G401 (cell line): ENCODE measurements around the gene DHRS11. TPM values are rescaled to one million over a fixed set of nuclear protein-coding genes. Genes with fewer than 3 reads are reported as not detected.

ENCODE experiments used
- DNase-seq: peaks from one replicate; pipeline ENCODE4 v3.0.0-alpha.2; 2015; ENCODE audit warnings: low spot score
- in situ Hi-C: cut with HindIII; loops from 2 replicates; pipeline ENCODE4 v1.10.0; 2016; ENCODE audit warnings: low sequenced_read_pairs, mixed read lengths
- total RNA-seq: library from RNA; depleted of rRNA; stranded (reverse); fragments of >200 nt; shearing (Covaris generic); gene quantifications from 2 replicates; pipeline ENCODE4 v1.2.3, GENCODE V29; 2014

The DHRS11 gene
- total RNA-seq, 1 experiment from 2014 or later = 35.1 TPM

- no peak for DNase-seq
- in situ Hi-C loops = no loop called here
Observed at GRCh38 chr17:36611345-36612072, 19.8 kb downstream of the DHRS11 start.

GRCh38 chr17:36612323-36612722, 20.6 kb downstream of the DHRS11 start:
- in situ Hi-C loops = no loop called here
- no peak for DNase-seq

- DNase-seq = no peak
- in situ Hi-C loops = no loop called here
Observed at GRCh38 chr17:36613155-36613554, 21.5 kb downstream of the DHRS11 start.

- no peak for DNase-seq
- in situ Hi-C loops = no loop called here
Observed at GRCh38 chr17:36614081-36614480, 22.4 kb downstream of the DHRS11 start.

- no peak for DNase-seq
- in situ Hi-C loops = no loop called here
Observed at GRCh38 chr17:36614933-36615332, 23.3 kb downstream of the DHRS11 start.

- in situ Hi-C loops = no loop called here
Observed at GRCh38 chr17:36616061-36617029, 24.7 kb downstream of the DHRS11 start.

GRCh38 chr17:36617773-36618172, 26.1 kb downstream of the DHRS11 start:
- no peak for DNase-seq
- in situ Hi-C loops = no loop called here

More at GRCh38 chr17:36616061-36617029, 24.7 kb downstream of the DHRS11 start:
- no peak for DNase-seq

GRCh38 chr17:36623281-36623680, 31.6 kb downstream of the DHRS11 start:
- in situ Hi-C loops = no loop called here
- DNase-seq = no peak

GRCh38 chr17:36625188-36625587, 33.5 kb downstream of the DHRS11 start:
- in situ Hi-C loops = no loop called here
- no peak for DNase-seq

GRCh38 chr17:36627101-36627500, 35.4 kb downstream of the DHRS11 start:
- DNase-seq = no peak
- in situ Hi-C loops = no loop called here

- no peak for DNase-seq
- in situ Hi-C loops = no loop called here
Observed at GRCh38 chr17:36628576-36628975, 36.9 kb downstream of the DHRS11 start.

- in situ Hi-C loops = no loop called here
- peak; percentile 81 for DNase-seq
Observed at GRCh38 chr17:36629252-36629847, 37.7 kb downstream of the DHRS11 start.

- DNase-seq = no peak
- in situ Hi-C loops = no loop called here
Observed at GRCh38 chr17:36629970-36630502, 38.4 kb downstream of the DHRS11 start.

GRCh38 chr17:36631022-36631421, 39.3 kb downstream of the DHRS11 start:
- no peak for DNase-seq
- in situ Hi-C loops = no loop called here

GRCh38 chr17:36632916-36633771, 41.5 kb downstream of the DHRS11 start:
- DNase-seq = no peak
- in situ Hi-C loops = no loop called here

GRCh38 chr17:36640346-36640745, 48.7 kb downstream of the DHRS11 start:
- no peak for DNase-seq
- in situ Hi-C loops = no loop called here

- DNase-seq = no peak
- in situ Hi-C loops = no loop called here
Observed at GRCh38 chr17:36640836-36641235, 49.2 kb downstream of the DHRS11 start.

- in situ Hi-C loops = no loop called here
- DNase-seq = no peak
Observed at GRCh38 chr17:36641331-36641876, 49.7 kb downstream of the DHRS11 start.
